HG03064 (cell line): ENCODE measurements around the gene LUZP4.
"Not testable (repeated sequence)": the region's sequence is repeated elsewhere in the genome, so short reads cannot be mapped to it uniquely, and the experiment has no call there.

Experiments used
- ATAC-seq: cut with Tn5 transposase; IDR thresholded peaks from one replicate; pipeline ENCODE4 v1.9.1; 2021; ENCODE audit warnings: low read depth; ENCODE audit not compliant: unreplicated experiment

The LUZP4 gene, protein sequence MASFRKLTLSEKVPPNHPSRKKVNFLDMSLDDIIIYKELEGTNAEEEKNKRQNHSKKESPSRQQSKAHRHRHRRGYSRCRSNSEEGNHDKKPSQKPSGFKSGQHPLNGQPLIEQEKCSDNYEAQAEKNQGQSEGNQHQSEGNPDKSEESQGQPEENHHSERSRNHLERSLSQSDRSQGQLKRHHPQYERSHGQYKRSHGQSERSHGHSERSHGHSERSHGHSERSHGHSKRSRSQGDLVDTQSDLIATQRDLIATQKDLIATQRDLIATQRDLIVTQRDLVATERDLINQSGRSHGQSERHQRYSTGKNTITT

DNA sequence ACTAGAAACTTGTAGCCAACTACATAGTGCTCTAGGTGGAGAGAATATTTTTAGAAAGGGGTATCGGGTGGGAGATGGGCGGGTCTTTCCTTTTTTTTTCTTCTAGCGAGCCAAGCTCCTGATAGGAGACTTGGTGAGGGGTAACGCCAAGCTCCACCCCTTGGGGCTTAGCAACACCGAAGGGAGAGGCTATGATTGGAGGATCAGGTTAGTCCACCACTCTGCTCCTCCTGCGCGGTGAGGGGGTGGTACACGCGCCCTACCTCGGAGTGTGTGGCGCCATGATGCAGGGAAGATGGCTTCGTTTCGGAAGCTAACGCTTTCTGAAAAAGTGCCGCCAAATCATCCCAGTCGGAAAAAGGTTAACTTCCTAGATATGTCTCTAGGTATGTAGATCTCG is at the start of gene LUZP4:
Gene LUZP4 (plus strand): TSS at position 251 of the 400 bp plus-strand sequence. CDS start 45 bp downstream, at position 296.
- ATAC-seq: no peak

DNA sequence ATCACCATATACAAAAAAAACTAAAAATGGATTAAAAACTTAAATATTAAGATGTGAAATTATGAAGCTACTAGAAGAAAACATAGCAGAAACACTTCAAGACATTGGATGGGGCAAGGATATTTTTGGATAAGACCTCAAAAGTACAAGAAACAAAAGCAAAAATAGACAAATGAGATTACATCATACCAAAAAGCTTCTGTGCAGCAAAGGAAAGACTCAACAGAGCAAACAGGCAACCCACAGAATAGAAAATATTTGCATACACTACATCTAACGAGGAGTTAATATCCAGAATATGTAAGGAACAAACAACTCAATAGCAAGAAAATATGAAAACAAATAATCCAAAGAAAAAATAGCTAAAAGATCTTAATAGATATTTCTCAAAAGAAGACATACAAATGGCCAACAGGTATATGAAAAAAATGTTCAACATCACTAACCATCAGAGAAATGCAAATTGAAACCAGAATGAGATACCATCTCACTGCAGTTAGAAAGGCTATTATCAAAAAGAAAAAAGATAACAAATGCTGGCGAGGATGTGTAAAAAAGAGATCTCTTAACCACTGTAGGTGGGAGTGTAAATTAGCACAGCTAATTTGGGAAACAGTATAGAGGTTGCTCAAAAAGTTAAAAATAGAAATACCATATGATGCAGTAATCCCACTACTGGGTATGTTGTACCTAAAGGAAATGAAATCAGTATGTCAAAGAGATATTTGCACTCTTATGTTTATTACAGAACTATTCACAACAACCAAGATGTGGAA is 37.9 kb upstream of the LUZP4 start:
- no peak for ATAC-seq

DNA sequence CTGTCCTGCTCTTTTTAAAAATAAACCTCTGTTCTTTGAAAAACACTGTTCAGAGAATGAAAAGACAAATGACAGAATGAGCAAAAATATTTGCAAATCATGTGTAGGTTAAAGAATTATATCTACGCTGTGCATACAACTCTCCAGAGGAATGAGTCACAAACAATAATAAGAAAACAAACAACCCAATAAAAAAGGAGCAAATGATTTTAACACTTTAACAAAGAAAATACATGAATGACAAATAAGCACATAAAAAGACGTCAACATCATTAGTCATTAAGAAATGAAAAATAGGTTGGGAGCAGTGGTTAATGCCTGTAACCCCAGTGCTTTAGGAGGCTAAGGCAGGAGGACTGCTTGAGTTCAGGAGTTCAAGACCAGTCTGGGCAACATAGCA is 34.5 kb upstream of the LUZP4 start:
- no peak for ATAC-seq

DNA sequence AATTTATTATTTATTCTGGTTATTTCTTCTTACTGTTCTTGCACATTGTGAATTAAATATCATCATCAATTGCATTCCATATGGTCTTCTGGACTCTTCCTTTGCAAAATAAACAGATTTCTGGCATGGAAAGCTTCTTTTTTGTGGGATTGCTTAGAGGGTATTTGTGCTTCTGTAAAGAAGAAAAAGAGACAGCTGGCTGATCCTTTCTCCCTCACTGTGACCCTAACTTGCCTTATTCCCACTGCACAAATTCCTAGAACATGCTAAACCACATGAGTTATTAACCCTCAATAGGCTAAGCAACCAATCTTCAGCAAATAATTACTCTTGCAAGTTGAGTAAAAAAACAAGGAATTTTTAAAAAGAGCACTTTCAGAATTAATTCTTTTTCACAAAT is 31.8 kb upstream of the LUZP4 start:
- ATAC-seq: no peak

DNA sequence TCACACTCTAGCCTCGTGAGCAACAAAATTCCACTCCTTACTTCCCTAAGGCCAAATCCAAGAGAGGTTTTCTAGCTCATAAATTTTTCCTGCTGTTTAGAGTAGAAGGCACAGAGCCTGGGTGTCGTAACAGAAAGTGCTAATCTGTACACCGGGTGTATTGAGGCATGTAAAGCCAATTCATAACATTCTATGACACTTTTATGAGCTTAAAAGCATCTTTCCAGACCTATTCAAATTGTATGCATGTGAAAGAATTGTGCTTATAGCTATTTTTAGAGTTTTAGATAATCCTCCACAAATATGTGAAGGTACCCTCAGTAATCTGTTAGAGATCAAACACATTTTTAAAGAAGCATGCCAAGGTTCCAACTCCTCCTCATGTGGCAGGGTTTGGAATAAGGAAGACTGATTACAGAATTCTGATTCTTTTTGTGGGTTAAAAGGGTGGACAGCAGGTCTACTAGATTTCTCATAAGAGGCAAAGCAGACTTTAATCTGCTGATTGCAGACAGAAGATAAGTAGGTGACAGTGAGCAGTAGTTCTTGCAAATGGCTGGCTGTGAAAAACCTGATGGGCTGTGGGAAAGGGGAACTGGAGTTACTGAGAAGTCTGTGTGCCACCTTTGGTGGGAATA is 30.2 kb upstream of the LUZP4 start:
- no peak for ATAC-seq

DNA sequence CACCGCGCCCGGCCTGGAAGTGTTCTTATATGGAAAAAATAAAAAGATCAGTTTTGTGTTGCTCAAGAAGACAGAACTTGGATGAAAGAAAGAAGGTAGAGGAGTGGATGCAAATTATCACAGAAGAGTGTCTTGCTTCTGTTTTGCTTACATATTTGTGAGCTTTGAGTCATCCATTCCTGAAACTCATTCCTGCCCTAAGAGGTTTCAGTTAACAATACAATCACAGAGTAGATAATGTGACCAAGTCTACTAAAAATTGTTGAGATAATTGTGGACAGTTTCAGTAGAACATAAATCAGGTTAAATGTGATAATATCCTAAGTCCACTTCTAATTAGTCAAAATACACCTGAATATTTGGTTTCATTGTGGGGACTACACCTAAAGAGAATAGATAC is 29.2 kb upstream of the LUZP4 start:
- no peak for ATAC-seq

DNA sequence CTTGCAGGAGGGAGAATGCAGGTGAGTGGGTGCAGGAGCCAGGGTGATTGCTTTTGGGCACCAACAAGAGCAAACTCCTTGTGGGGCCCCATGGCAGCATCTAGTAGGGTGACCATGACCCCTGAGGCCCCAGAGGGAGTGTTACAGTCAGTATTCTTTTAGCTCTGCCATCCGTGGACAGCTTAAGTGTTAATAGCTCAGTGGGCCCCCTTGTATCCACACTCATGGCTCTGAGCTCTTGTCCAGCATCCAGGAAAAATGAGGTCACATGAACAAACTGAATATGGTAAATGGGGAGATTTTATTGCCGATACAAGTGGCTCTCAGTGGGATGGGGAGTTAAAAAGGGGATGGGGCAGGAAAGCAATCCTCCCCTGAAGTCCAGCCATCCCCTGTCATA is 28.4 kb upstream of the LUZP4 start:
- no peak for ATAC-seq

DNA sequence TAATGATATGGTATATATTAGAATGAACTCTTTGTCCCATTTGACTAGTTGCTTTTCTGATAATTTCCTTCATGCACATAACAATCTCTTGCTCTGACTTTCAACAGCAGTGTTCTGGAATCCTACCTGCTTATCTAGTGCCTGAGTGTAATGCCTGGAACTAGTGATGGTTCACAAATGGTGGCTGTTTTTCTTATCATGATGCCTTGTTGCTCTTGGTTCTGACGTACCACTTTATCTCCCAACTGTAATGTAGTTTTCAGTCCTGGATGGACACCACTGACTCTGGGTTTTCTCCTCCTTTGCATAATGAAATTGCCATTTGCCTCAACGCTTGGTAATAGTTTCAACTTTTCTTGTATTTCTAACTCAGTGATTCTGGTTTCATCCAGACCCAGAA is 25.5 kb upstream of the LUZP4 start:
- ATAC-seq: no peak

DNA sequence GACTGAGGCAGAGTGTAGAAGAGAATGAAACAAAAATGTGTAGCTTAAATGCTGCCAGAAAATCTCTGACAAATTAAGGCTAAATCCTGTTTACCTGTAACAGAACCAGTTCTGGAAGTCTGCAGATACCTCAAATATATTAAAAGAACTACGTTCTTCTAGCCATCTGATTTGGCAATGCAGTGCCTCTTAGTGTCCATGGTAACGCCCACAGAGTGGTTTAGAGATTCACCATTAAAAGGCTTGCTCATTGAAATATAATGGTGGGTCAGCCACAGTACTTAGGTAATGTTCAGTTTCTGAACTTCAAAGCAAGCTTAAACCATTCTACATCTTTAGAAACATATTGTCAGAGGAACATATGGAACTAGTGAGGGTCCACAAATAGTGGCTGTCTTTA is 23.2 kb upstream of the LUZP4 start:
- no peak for ATAC-seq

DNA sequence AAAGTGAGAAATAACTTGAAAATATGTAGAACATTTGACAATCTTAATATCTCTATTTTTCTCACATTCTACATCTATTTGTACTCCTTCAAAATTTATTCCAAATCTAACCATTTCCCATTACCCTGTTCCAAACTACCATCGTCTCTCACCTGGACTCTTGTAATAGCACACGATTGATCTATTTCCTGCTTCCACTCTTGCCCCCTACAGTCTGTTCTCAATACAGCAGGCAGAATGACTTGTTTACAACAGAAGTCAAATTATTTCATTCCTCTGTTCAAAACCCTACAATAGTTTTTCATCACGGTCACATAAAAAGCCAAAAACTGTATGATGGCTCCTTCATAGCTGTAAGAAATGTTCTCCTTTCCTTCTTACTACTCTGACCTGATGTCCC is 21.1 kb upstream of the LUZP4 start:
- no peak for ATAC-seq

DNA sequence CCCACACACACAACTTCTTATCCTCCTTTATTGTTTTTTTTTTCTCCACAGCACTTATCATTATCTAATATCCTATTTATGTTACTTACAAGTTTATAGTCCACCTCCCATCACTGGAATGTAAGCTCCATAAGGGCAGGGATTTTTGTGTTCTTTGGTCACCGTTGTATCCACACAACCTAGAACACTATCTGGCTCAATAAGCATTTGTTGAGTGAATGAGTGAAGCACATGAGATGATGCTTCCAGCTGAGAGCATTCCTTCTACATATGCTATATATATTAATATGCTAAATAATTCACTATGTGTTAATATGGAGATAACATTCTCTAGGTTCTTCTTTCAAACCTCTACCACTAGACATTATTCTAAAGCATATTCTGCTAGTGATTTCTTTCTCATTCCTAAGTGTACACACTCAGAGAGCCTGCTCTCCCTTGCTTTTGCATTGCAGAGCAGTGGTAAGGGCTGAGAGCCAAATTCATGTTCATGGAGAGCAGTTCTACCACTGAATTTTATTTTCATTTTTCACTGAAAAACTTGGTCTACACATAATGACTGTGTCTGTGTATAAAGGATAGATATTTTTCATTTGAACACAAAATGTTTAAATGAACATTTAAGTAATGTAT is 20.3 kb upstream of the LUZP4 start:
- no peak for ATAC-seq

DNA sequence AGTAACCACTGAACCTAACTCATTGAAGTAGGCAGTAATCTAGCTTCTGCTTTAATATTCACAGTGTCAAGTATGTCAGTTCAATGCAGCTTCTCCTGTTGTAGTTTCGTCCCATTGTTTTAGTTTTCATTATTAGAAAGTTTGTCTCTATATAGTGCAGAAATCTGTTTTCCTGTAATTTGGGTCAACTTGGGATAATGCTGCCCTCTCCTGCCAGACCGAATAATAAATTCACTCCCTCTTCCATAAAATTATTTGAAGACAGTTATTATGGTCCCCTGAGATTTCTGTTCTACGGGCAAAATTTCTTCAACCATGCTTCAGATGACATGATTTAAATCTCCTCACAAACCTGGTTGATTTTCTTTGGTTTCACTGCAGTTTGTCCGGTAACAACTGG is 4.6 kb upstream of the LUZP4 start:
- ATAC-seq: no peak

DNA sequence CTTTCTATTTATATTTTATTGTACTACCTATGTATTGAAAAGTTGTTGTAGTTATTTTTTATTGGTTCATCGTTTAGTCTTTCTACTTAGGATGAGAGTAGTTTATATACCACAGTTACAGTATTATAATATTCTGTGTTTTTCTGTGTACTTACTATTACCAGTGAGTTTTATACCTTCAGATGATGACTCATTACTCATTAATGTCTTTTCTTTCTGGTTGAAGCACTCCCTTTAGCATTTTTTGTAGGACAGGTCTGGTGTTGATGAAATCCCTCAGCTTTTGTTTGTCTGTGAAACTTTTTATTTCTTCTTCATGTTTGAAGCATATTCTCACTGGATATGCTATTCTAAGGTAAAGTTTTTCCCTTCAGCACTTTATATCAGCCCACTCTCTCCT is 7.7 kb downstream of the LUZP4 start:
- ATAC-seq: no peak

DNA sequence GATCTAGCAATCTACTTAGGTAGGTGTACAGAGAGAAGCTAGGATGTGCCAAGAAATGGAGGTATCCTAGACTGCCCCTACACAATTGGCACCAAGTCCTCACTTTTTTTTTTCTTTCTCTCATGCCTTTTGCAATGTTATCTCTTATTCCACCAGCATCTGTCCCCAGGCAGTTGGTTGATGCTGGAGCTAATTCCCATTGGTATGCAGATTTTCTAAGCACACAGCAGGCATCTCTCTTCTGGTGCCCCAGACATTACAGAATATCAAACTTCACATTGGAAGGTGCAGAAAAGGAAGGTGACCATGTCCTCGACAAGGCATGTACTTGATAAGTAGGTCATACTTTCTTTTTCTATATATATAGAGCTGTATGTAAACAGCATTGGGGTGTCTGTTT is 21.6 kb downstream of the LUZP4 start:
- no peak for ATAC-seq

DNA sequence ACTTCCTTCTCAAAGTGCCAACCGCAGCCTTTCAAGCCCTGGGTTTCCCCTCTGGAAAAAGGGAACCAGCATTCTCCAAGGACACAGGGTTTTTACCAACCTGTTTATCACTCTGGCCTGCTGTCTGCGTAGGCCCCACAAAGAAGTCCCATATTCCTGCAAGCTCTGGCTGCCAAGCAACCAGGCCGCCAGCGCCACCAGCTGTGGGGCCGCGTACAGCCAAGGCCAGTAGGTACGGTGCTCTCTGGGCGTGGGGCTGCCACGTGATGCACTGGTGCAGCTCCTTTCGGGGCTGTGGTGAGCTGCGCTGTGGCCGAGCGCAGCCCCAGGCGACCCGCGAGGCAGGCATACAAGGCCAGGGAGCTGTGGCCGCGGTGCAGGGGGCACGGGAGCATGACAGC is 22.1 kb downstream of the LUZP4 start:
- ATAC-seq: no peak

DNA sequence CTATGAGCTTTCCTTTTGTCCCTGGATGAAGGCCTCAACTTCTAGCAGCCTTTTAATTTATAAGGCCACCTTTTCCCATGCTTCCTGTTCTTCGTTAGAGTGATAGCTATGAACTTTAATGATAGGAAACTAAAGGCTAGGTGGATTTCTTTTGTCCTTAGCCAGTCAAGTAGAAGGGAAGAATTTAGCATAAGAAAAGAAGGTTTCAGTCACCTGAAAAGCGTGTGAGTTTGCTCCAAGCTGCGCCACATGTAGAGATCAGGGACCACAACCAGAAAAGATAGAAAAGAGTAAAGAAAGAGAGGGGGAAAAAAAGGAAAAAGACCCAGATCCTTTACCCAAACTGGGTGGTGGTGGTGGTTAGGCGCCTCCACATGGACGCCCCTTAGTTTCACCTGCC is 28.6 kb downstream of the LUZP4 start:
- no peak for ATAC-seq

DNA sequence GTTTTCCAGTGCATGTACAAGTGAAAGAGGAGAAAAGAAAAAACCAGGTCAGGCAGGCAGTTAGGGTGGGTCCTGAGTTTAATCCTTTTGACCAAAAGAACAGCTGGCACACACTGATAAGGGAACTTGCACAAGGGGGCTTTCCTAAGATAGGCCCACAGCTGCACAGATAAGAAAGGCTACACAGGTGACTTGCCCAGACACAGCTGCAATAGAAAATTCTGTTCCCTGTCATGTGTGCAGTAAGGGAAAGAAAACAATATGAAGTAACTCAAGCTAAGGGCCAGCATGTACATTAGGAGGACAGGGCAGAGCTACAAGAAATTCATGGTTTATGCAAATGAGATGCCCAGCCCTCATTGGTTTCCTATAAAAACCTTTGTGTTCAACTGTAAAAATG is 32.9 kb downstream of the LUZP4 start:
- ATAC-seq: no peak

DNA sequence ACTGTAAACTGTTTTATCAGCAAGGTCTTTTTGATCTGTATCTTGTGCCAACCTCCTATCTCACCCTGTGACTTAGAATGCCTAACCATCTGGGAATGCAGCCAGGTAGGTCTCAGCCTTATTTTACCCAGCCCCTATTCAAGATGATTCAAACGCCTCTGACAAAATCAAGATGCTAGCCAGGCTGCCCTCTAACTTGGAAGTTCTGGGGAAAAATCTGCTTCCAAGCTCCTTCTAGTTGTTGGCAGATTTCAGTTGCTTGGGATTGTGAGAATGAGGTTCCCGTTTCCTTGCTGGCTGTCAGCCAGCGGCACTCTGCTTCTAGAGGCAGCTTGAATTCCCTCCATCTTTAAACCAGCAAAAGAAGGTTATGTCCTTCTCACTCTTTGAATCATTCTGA is 34.7 kb downstream of the LUZP4 start:
- ATAC-seq: no peak

DNA sequence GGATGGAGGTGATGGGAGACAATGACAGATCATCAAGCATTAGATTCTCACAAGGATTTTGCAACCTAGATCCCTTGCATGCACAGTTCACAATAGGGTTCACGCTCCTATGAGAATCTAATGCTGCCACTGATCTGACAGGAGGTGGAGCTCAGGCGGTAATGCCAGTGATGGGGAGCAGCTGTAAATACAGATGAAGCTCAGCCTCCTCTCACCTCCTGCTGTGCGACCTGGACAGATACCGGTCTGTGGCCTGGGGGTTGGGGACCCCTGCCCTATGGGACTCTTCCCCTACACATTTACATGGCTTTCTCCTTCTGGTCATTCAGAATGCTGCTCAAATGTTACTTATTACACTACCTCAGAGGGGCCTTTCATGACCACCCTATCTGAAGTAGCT is 39.8 kb downstream of the LUZP4 start:
- not testable (repeated sequence) for ATAC-seq

DNA sequence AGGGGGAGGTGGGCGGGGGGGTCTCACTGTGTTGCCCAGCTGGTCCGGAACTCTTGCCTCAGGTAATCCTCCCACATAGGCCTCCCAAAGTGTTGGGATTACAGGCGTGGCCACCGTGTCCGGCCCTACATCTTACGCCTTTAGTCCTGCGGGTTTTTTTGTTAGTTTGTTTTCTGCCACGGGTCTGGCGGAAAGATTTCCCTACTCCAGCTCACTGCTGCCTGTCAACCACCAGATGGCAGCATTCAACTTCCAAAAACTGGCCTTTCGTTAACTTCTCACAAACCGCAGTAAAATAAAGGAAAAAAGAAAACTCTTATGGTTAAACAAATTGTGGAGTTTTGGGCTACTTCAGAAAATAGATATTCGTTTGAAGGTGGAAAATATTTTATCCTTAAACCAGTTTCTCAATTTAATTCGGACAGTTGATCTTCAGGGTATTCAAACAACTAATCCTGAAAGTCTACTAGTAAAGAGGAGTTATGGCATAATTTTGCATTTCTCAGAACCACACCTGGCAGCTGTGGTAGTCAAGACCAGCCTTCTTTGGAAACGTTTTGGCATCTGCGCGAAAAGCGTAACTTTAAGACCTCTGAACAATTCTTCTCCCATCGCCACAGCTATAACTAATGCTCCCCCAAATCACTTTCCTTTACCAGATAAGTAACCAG is 41.1 kb downstream of the LUZP4 start:
- peak; percentile 67 for ATAC-seq

DNA sequence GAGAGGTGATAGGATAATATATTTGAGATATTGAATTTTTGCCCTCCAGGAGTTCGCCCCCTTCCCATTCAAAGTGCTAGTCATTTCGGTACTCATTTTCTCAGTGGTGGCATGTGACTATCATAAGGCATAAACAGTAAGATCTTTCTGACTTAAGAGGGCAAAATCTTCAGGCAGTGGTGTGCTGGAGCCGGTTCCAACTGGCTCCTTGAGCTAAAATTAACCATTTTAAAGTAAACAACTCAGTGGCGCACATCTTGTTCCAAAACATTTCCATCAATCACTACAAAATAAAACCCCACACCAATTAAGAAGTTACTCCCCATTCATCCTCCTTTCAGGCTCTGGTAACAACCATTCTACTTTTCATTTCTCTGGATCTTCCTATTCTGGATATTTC is 43.3 kb downstream of the LUZP4 start:
- ATAC-seq: no peak
